Measurements from ENCODE around the gene FANCF.

The FANCF gene

DNA sequence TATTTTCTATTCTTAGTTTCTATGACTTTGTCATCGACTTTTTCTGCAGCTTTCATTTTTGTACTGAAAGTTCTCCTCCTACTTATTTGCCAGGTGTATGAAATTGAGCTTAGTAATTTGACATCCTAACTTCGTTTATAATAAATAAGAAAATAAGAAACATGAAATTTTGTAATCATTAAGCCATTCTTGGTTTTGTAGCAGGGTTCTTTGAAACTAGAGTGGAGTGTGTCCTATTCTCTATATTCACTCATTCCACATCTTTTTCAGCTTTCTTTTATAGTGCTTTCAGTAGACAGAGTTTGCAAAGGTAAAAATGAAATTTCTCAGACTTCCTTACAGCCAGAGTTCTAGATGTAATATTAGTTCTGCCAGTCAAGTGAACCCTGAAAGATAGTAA lies 47.8 kb downstream of the FANCF start:
- ATAC-seq (no peak), DNase-seq (ENCODE audit: low spot score in 2 of 2) (no peak)
- no peak overlapping the region for H3K4me3 Mint-ChIP-seq
- H3K4me1 Mint-ChIP-seq: no peaks in the 10 kb centered on the region
- H3K9me3 Mint-ChIP-seq: no peaks in the 10 kb centered on the region
- no peak overlapping the region for H3K27ac Mint-ChIP-seq
- H3K36me3 Mint-ChIP-seq: no peaks in the 10 kb centered on the region
